Erythroblast (primary cell): Measurements from ENCODE around the gene METRNL.

ENCODE experiments used
- GATA1 ChIP-seq: IDR thresholded peaks from 2 replicates; pipeline ENCODE4 v1.6.1; 2011; ENCODE audit warnings: low read depth, mild to moderate bottlenecking, control low read depth, low read length, moderate library complexity
- POLR2A ChIP-seq: IDR thresholded peaks from 2 replicates; pipeline ENCODE4 v1.6.1; 2011; ENCODE audit warnings: mild to moderate bottlenecking, low read length

DNA sequence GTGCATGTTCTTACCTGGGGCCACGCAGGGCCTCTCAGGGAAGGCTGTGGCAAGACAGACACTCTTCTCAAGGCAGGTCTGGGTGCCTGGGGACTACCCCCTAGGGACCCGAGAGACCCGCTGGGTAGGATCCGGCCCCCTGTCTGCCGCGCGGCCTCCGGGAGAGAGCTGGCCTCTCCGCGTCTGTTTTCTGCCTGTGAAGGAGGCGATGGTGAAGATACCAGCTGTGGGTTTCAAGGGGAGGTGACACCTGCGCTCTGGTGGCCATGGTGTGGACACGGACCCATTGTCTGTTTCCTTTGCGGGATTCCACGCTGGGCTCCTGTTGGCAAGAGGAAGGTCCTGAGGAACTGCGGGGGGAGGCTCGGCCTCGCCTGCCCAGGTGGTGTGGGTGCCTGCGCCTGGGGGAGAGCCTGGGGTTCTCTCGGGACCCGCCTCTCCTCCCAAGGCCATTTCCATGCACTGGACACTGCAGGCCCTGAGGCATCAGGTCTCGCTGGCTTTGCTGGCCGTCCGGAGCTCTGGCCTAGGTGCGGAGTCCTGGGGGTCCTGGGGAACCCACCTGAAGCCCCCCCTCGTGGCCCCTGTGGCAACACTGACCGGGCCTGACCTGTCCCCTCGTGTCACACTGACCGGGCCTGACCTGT, 12.2 kb upstream of the METRNL start:
- TF ChIP-seq POLR2A, result no peak
- no peak for TF ChIP-seq GATA1
